Measurements from ENCODE around the gene LHFPL6.

The LHFPL6 gene

DNA sequence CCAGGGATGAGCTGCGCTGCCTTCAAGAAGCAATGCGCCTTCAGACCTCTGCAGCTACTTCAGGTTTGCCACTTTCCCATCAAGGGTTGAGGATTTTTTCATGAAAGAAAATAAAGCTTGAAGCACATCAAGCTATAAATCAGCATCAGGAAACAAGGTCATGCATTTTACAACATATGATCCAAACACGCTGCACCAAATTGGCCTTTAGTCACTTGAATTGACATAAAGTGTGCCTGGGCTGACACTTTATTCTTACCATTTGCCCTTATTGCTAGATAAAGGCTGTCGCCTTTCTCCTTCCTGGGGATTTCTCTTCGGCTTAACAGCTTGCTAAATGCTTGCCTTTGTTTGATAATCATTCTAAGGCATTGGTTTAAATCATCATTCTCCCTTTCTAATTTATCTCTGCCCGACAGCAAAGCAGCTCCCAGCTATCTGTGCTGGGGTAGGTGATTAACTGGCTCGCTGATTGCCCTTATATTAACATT lies 87.7 kb downstream of the LHFPL6 start:
- DNase-seq (ENCODE audit: low read depth in 1 of 2, low spot score in 1 of 2) = no peak

GRCh38 chr13:39512687-39513086 lies 90.3 kb downstream of the LHFPL6 start:
- DNase-seq (ENCODE audit: low read depth in 1 of 2, low spot score in 1 of 2) = no peak

DNA sequence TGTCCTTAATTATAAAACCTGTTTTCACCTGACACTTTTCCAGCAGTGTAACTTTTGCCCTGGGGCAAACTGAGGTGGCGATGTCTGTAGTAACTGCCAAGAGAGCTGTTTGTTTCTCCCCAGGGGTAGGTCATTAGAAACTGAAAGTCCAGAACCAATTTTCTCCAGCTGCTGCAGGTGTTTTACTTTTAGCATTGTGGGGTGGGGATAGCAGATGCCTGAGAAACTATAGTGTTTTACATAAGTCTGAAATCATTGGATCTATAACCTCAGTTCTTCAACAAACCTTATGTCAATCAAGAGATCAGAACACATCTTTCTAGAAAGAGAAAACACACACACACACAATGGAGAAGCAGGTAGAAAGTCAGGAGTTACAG lies 92.7 kb downstream of the LHFPL6 start:
- no peak for DNase-seq (ENCODE audit: low read depth in 1 of 2, low spot score in 1 of 2)

DNA sequence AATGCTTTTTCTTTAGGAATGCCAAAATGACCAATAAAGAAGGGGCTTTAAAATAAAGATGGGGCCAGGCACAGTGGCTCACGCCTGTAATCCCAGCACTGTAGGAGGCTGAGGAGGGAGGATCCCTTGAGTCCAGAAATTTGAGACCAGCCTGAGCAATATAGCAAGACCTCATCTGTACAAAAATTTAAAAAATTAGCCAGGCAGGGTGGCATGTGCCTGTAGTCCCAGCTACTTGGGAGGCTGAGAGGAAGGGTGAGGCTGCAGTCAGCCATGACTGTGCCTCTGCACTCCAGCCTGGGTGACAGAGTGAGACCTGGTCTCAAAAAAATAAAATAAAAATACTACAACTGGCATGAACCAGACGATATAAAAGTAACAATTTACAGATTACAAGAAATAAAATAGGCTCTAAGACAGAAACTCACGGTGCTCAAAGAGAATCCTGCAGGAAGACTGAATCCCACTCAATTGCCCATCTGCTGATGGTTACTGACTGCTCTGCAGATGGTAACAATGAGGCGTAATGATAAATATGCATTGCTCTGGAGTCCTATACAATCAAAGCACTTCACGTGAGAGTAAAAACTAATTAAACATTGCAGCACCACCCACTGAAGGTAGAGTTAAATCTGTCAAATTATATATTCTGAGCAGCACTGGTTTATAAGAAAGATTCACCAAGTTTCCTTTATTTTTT lies 93.2 kb downstream of the LHFPL6 start:
- no peak for DNase-seq (ENCODE audit: low read depth in 1 of 2, low spot score in 1 of 2)

- DNase-seq (ENCODE audit: low read depth in 1 of 2, low spot score in 1 of 2) = no peak
These were observed 96.2 kb downstream of the LHFPL6 start for GRCh38 chr13:39506559-39507390.

DNA sequence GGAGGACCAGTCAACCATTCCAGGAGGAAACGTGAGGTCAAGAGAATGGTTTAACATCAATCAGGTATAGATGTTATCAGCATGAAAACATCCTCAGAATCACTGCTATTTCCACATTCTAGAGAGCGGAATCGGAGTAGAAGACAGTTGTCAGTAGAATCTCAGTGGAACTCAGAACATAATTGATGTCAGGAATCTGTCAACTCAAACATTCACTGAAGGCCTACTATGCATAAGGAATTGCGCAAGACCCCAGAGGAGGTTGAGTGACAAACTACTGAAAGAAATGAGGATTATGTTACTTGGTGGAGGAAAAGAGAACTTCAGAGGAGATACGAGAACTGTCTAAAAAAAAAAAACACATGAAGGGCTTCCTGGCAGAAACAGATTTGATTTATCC lies 97.8 kb downstream of the LHFPL6 start:
- DNase-seq (ENCODE audit: low read depth in 1 of 2, low spot score in 1 of 2) = no peak

DNA sequence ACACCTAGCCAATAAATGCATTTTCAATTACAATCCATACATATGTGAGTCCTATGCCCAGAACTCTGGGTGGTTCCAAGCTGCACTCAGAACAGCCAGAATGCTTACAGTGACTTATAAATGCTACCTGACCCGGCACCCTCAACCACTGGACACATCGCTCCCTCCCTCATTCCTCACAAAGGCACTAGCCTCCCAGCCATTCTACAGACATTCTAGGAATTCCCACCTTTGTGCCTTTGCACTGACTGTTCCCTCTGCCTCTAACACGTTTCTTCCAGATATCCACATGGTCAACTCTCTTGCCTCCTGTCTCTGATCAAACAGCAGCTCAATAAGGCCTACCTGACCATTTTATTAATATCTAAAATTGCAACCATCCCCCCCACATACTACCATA lies 99.9 kb downstream of the LHFPL6 start:
- no peak for DNase-seq (ENCODE audit: low read depth in 1 of 2, low spot score in 1 of 2)

DNA sequence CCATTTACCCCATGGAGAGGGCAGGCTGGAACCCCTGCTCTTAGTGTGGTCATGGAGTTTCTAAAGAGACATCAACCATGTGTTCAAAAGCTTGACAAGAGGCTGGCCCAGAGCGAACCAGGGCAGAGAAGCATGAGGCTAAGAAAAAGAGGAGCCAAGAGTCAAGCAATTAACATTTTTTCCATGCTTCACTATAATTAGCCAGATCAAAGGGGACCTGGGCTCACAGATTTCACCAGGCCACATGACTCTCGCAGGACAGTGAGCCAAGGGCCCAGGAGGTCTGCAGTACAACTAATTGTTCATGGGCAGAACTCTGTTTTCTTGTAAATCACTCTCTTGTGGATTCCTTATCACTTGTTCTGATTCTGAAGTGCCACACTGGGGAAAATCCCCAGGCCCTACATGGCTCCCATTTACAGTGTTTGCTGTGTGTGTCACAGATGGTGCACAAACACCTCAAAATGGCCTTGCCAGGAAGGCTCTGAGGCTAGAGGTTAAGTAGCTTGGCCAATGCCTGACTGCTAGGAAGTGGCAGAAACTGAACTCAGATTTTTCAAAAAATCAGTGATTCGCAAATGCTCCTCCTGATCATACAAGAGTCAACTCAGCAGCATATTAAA lies 101.2 kb downstream of the LHFPL6 start:
- no peak for DNase-seq (ENCODE audit: low read depth in 1 of 2, low spot score in 1 of 2)

- no peak for DNase-seq (ENCODE audit: low read depth in 1 of 2, low spot score in 1 of 2)
These were observed 103.4 kb downstream of the LHFPL6 start for GRCh38 chr13:39499604-39500003.

DNA sequence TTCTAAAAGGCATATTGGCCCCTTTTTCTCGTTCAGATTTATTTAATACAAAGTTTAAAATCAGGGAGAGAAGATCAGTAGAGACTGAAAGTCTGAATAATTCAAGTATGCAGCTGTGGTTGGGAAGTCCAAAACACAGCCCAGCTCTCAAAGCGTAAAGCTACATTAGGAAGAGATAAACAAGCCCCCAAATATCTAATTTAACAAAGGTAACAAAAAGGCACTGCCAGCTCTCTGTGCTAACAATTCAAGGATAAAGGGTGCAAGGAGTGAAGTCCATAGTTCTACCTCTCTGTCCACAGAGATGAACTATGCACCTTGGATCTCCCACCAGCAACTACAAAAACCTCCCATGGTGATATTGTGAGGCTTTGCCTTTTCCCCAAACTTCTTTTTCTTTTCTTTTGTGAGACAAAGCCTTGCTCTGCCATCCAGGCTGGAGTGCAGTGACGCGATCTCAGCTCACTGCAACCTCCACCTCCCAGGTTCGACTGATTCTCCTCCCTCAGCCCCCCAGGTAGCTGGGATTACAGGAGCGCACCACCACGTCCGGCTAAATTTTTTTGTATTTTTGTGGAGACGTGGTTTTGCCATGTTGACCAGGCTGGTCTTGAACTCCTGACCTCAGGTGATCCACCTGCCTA lies 104.4 kb downstream of the LHFPL6 start:
- no peak for DNase-seq (ENCODE audit: low read depth in 1 of 2, low spot score in 1 of 2)

DNA sequence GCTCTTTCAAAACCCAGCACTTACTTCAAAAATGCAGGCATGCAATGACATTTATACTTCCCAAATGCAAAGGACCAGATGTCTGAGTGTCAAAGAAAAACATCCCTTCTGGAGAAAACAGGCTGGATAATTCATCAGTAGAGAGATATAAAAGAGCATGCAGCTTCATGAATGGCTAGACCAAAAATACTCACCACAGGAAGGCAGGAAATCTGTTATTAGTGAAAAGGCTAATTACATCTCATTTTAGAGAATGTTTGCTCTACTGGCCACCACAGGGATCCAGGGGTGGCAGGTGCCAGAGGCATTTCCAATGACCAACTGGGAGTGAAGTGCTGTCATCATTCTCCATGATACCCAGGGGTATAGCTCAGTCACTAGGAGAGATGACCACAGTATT lies 106.5 kb downstream of the LHFPL6 start:
- no peak for DNase-seq (ENCODE audit: low read depth in 1 of 2, low spot score in 1 of 2)

DNA sequence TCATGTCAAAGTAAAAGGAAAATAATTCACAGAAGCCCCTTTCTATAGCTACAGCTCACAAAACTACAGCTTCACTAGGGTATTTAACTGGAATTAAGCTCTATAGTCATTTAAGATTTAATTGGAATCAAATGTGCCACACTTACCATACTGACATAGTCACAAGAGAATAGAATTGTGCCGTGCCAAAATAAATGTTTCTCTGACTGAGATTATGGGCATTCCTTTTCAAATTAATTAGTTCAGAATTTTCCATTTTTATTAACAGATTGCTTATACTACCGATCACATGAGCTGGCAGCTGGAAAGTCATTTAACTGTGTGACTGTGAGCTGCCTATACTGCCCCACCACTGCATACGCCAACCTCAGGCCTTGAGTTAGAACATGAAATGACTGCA lies 108.4 kb downstream of the LHFPL6 start:
- DNase-seq (ENCODE audit: low read depth in 1 of 2, low spot score in 1 of 2) = no peak

- no peak for DNase-seq (ENCODE audit: low read depth in 1 of 2, low spot score in 1 of 2)
These were observed 109.0 kb downstream of the LHFPL6 start for GRCh38 chr13:39494006-39494405.

- no peak for DNase-seq (ENCODE audit: low read depth in 1 of 2, low spot score in 1 of 2)
These were observed 112.9 kb downstream of the LHFPL6 start for GRCh38 chr13:39490136-39490535.

DNA sequence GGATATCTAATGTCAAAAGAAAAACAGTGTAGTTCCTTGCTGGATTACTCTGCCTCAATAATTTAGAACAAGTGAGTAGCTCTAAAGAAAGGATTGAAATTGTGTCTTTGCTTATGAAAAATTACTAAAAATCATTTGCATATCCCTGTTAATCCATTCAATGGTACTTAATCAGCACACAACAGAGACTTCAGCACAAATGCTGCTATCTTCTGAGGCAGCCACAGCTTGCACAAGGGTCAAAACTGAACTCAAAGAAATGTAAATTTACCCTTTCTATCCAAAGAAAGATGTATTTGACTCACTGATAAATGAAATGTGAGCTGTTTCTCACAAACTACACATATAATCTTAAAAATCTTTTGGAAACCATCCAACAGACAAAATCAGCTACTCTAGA lies 116.2 kb downstream of the LHFPL6 start:
- DNase-seq (ENCODE audit: low read depth in 1 of 2, low spot score in 1 of 2) = no peak

- no peak for DNase-seq (ENCODE audit: low read depth in 1 of 2, low spot score in 1 of 2)
These were observed 117.7 kb downstream of the LHFPL6 start for GRCh38 chr13:39485314-39485700.

DNA sequence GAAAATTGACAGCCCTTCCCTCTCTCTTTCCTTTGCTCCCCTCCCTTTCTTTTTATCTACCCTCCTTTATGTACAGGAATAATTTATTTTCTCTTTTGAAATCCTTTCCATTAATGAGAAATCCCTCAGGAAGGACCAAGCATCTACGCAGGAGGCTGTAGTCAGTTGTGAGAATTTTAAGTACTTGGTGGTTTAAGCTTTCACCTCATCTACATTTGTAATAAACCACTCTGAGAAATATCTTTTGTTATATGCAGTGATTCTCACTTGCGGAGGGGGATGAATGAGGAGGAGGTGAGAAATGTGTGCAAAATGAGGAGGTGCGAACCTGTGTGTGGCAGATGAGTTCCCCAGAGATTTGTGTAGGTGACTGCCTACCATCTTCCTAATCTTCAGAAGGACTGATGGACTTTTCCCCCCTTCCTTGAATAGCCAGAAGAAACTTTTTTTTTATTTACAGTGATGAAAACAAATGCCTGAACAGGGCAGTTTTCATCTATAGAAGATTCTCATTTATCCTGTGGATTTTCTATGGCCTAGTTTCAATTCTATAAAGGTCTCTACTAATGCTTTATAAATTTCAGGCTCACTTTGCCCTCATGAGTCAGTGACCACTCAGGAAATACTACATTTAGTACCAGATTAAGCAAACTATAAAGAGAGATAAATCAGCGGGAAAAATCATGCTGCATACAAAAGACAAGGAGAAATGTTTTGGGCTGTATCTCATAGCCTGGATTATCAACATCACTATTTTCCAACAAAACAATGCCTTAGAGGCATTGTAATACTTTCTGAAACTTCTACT lies 118.3 kb downstream of the LHFPL6 start:
- no peak for DNase-seq (ENCODE audit: low read depth in 1 of 2, low spot score in 1 of 2)

GRCh38 chr13:39483326-39483725 lies 119.7 kb downstream of the LHFPL6 start:
- no peak for DNase-seq (ENCODE audit: low read depth in 1 of 2, low spot score in 1 of 2)

DNA sequence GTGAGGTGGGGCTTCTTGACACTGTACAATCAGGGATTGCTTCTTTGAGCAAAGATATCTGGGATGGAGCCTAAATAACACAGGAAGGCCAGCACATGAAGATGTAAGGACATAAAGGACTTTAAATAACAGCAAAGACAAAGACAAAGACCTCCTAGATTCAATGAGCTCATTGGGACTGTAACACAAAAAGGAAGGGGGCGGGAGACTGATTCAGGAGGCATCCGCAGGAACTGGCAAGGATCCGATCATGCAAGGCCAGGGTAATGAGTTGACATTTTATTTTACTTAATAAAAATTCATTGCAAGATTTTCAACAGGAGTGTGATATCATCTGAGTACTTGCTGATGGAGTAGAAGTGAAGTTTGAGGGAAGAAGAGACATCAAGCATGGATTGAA lies 121.5 kb downstream of the LHFPL6 start:
- DNase-seq (ENCODE audit: low read depth in 1 of 2, low spot score in 1 of 2) = no peak

DNA sequence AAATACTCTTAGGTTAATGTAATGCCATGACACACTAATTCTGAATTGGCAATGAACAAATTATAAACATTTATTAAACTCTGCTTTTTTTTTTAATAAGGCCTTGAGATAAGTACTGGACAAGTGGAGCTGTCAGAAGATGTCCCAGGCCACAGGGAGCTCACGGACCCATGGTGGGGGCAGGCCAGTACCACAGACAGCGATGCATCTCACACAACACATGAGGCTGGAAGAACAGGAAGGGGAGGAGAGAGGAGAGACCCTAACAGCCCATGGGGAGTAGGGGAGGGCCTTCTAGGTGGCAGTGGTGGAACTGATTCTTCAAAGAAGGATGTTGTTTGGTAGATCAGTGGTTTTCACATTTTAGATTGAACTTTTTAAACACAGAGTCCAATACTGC lies 128.4 kb downstream of the LHFPL6 start:
- DNase-seq (ENCODE audit: low read depth in 1 of 2, low spot score in 1 of 2) = no peak

DNA sequence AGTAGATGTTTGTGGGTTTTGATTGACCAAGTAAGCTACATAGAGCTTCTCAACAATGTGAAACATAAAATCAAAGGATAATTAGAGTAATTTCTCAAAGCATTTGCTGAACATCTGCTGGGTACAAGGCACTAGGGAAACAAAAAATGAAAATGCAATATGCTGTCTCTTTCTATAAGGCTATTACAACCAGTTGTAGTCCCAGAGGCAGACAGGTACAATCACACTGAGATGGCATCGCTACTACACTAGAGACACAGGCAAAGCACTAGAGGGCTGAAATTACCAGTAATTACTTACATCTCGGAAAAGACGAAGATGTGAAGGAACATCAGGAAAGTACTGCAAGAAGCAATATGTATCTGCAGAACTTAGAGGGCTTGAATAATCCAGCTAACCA lies 133.3 kb downstream of the LHFPL6 start:
- DNase-seq (ENCODE audit: low read depth in 1 of 2, low spot score in 1 of 2) = no peak

Measured in activated CD4-positive, alpha-beta T cell treated with anti-CD3 and anti-CD28 coated beads, Interleukin-2, amount 50 U/mL, for 24 hours (primary cell).